ENCODE results near the gene KANK4. TPM values are rescaled to one million over a fixed set of nuclear protein-coding genes. Genes with fewer than 3 reads are reported as not detected.

KANK4 gene
- total and polyA plus RNA-seq, 2 of the 4 experiments (the other 2 are of a cell fraction): not detected

DNA sequence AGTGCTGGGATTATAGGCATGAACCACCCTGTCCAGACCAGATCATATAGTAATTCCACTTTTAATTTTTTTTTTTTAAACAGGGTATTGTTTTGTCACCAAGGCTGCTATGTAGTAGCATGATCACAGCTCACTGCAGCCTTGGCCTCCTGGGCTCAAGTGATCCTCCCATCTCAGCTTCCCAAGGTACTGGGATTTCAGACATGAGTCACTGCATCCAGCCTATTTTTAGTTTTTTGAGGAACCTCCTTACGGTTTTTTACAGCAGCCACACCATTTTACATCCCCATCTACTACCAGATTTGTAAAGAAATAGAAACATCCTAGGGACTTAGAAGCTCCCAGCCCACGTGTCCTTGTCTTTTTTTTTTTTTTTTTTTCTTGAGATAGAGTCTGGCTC, 100.6 kb downstream of the KANK4 start:
- H3K18ac ChIP-seq (ENCODE audit: low read depth, low read length): no peak overlapping the region
- no peaks in the 10 kb centered on the region for H3K4me1 ChIP-seq (ENCODE audit: control insufficient read depth, insufficient read depth, low read length)
- ChIA-PET CTCF (no interaction called here), POLR2A (ENCODE audit: unreplicated experiment) (no interaction called here)
- no peak overlapping the region for H2AK5ac ChIP-seq (ENCODE audit: low read depth, low read length)
- H3K36me3 ChIP-seq (ENCODE audit: control insufficient read depth, insufficient read depth, low read length): no peaks in the 10 kb centered on the region
- DNase-seq (no peak), ATAC-seq (ENCODE audit: low read depth) (no peak)
- in situ Hi-C loops (cut with MboI; ENCODE audit: low sequenced_read_pairs) (no loop called here), intact Hi-C loops (cut with micrococcal nuclease) (no loop called here), dilution Hi-C loops (cut with HindIII; ENCODE audit: low sequenced_read_pairs, unreplicated experiment) (no loop called here)
- no peak overlapping the region for H3K27ac ChIP-seq (ENCODE audit: insufficient read depth, low read length)
- H3K9ac ChIP-seq (ENCODE audit: low read depth, low read length): no peak overlapping the region
- H2AK9ac ChIP-seq (replicated peaks; ENCODE audit: low read depth, low read length, poor library complexity): no peak overlapping the region
- no peak overlapping the region for H3K14ac ChIP-seq (replicated peaks; ENCODE audit: low read depth, low read length)
- H2BK120ac ChIP-seq (ENCODE audit: low read depth, low read length): no peak overlapping the region
- no peak for TF ChIP-seq MAZ (IDR thresholded peaks at IDR 0.05; ENCODE audit: borderline replicate concordance, low read depth, low read length)
- no peak for TF ChIP-seq RFX5 (IDR thresholded peaks at IDR 0.05; ENCODE audit: low read depth, low read length)
- TF ChIP-seq BHLHE40 (IDR thresholded peaks at IDR 0.05; ENCODE audit: low read depth, low read length): no peak
- no peak for TF ChIP-seq MXI1 (IDR thresholded peaks at IDR 0.05; ENCODE audit: borderline replicate concordance, low read depth, low read length)
- TF ChIP-seq CEBPB (IDR thresholded peaks at IDR 0.05; ENCODE audit: low read depth, low read length): no peak
- no peak for TF ChIP-seq SMC3 (IDR thresholded peaks at IDR 0.05; ENCODE audit: low read depth, low read length)
- TF ChIP-seq RCOR1 (IDR thresholded peaks at IDR 0.05; ENCODE audit: insufficient replicate concordance, low read length): no peak
- no peak overlapping the region for H2AFZ ChIP-seq (replicated peaks; ENCODE audit: low read length, poor library complexity)
- no peak overlapping the region for H3K23ac ChIP-seq (ENCODE audit: low read depth, low read length)
- no peaks in the 10 kb centered on the region for H3K79me1 ChIP-seq (ENCODE audit: low read depth in 1 of 2, low read length in 2 of 2)
- H3K4me2 ChIP-seq (ENCODE audit: low read depth, low read length): no peak overlapping the region
- H4K20me1 ChIP-seq (ENCODE audit: insufficient read depth, low read length): no peaks in the 10 kb centered on the region
- H4K91ac ChIP-seq (ENCODE audit: insufficient read depth, low read depth, low read length): no peak overlapping the region
- no peak overlapping the region for H3K4me3 ChIP-seq (ENCODE audit: insufficient read depth, low read depth, low read length)
- no peak overlapping the region for H3K56ac ChIP-seq (ENCODE audit: extremely low read depth, insufficient read depth, low read length)
- no peak overlapping the region for H2BK20ac ChIP-seq (ENCODE audit: low read depth, low read length)
- no CpG with 5 or more reads among the region's 2 CpGs for WGBS, 2 experiments (ENCODE audit: extremely low coverage in 2 of 2, insufficient read length in 1 of 2)
- H4K5ac ChIP-seq (ENCODE audit: low read depth, low read length): no peak overlapping the region
- H3K4ac ChIP-seq (ENCODE audit: low read depth, low read length): no peak overlapping the region
- H2BK15ac ChIP-seq (ENCODE audit: low read depth, low read length): no peak overlapping the region
- H3K27me3 ChIP-seq (ENCODE audit: control insufficient read depth, insufficient read depth, low read length): no peaks in the 10 kb centered on the region
- BruUV-seq (replicated peaks): no TSS peak
- no peak overlapping the region for H2BK5ac ChIP-seq (ENCODE audit: low read depth, low read length, poor library complexity, severe bottlenecking)
- H4K8ac ChIP-seq (ENCODE audit: low read depth in 2 of 2, low read length in 2 of 2): no peak overlapping the region
- H3K9me1 ChIP-seq (ENCODE audit: insufficient read depth, low read length): no peaks in the 10 kb centered on the region
- peaks cover 8% of the 10 kb centered on the region; the same call in 1 of the 2 replicates for H3K9me3 ChIP-seq (ENCODE audit: control insufficient read depth, insufficient read depth, low read length)

Data from IMR-90 (cell line).